SK-N-MC (cell line): ENCODE measurements around the gene UGT1A9.

Experiments
- EZH2 ChIP-seq: fragments of 200-600 bp; sonication (generic); IDR thresholded peaks from one replicate; pipeline ENCODE4 v1.6.1; 2017; ENCODE audit warnings: antibody characterized with exemption
- POLR2AphosphoS5 ChIP-seq: IDR thresholded peaks from 2 replicates; pipeline ENCODE4 v1.6.1; 2012; ENCODE audit warnings: mild to moderate bottlenecking, low read depth, low read length, borderline replicate concordance

GRCh38 chr2:233693963-233694362 lies 22.3 kb downstream of the UGT1A9 start:
- TF ChIP-seq POLR2AphosphoS5 = no peak
- TF ChIP-seq EZH2 = no peak
